ENCODE results near the gene MYO3B.

MYO3B gene

GRCh38 chr2:170213651-170214050 is 35.7 kb downstream of the MYO3B start:
- DNase-seq = no peak

- DNase-seq = peak in 1 of 2 experiments; percentile 24
Observed at GRCh38 chr2:170214309-170214948, 36.5 kb downstream of the MYO3B start.

GRCh38 chr2:170215021-170215420 is 37.1 kb downstream of the MYO3B start:
- DNase-seq = no peak

- DNase-seq = no peak
Observed at GRCh38 chr2:170216428-170216827, 38.5 kb downstream of the MYO3B start.

- DNase-seq = peak in 1 of 2 experiments; percentile 21
Observed at GRCh38 chr2:170216981-170217380, 39.0 kb downstream of the MYO3B start.

- peak in 1 of 2 experiments; percentile 29 for DNase-seq
Observed at GRCh38 chr2:170217778-170218251, 39.9 kb downstream of the MYO3B start.

- DNase-seq = peak in 1 of 2 experiments; percentile 67
Observed at GRCh38 chr2:170218456-170218855, 40.5 kb downstream of the MYO3B start.

GRCh38 chr2:170218931-170219330 is 41.0 kb downstream of the MYO3B start:
- peak; percentile 65 to 92 for DNase-seq

GRCh38 chr2:170221317-170222288 is 43.7 kb downstream of the MYO3B start:
- peak in 1 of 2 experiments; percentile 41 for DNase-seq

GRCh38 chr2:170222298-170222697 is 44.4 kb downstream of the MYO3B start:
- DNase-seq = peak in 1 of 2 experiments; percentile 34

GRCh38 chr2:170222842-170223241 is 44.9 kb downstream of the MYO3B start:
- no peak for DNase-seq

GRCh38 chr2:170224692-170225294 is 46.8 kb downstream of the MYO3B start:
- DNase-seq = peak; percentile 86 to 94

GRCh38 chr2:170226216-170226615 is 48.3 kb downstream of the MYO3B start:
- DNase-seq = no peak

- no peak for DNase-seq
Observed at GRCh38 chr2:170227507-170227947, 49.6 kb downstream of the MYO3B start.

- DNase-seq = no peak
Observed at GRCh38 chr2:170227951-170228350, 50.0 kb downstream of the MYO3B start.

- DNase-seq = no peak
Observed at GRCh38 chr2:170228429-170228828, 50.5 kb downstream of the MYO3B start.

GRCh38 chr2:170229125-170229524 is 51.2 kb downstream of the MYO3B start:
- peak in 1 of 2 experiments; percentile 76 for DNase-seq

- DNase-seq = no peak
Observed at GRCh38 chr2:170229744-170230143, 51.8 kb downstream of the MYO3B start.

- DNase-seq = peak; percentile 54 to 76
Observed at GRCh38 chr2:170235860-170236679, 58.1 kb downstream of the MYO3B start.

GRCh38 chr2:170236680-170237047 is 58.7 kb downstream of the MYO3B start:
- peak; percentile 18 to 60 for DNase-seq

- DNase-seq = no peak
Observed at GRCh38 chr2:170237572-170238120, 59.7 kb downstream of the MYO3B start.

GRCh38 chr2:170238776-170239175 is 60.8 kb downstream of the MYO3B start:
- no peak for DNase-seq
